Stimulated activated CD8-positive, alpha-beta memory T cell treated with anti-CD3 and anti-CD28 coated beads, Interleukin-7, amount 100 ng/mL, for 48 hours (primary cell): ENCODE results near the gene ZSWIM6.

Experiments
- DNase-seq, 2 donors: peaks; one replicate each; pipeline ENCODE4 v3.0.0-alpha.2; 2020; ENCODE audit warnings: low read depth in 1 of 2; ENCODE audit errors: extremely low read depth in 1 of 2

Gene ZSWIM6

DNA sequence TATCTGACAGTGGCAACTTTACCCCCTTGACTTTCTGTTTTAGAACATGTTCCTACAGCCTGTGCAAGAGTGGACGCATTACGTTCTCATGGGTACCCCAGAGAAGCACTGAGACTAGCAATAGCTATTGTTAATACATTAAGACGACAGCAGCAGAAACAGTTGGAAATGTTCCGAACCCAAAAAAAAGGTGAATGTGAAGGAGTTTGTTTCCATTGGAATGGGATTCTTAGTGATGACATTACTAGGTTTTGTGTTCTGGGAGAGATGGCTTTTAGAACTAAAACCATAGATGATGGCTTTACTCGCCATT, 194.1 kb downstream of the ZSWIM6 start:
- DNase-seq: no peak

GRCh38 chr5:61532983-61533382, 200.9 kb downstream of the ZSWIM6 start:
- DNase-seq: no peak

GRCh38 chr5:61534481-61535267, 202.6 kb downstream of the ZSWIM6 start:
- no peak for DNase-seq

DNA sequence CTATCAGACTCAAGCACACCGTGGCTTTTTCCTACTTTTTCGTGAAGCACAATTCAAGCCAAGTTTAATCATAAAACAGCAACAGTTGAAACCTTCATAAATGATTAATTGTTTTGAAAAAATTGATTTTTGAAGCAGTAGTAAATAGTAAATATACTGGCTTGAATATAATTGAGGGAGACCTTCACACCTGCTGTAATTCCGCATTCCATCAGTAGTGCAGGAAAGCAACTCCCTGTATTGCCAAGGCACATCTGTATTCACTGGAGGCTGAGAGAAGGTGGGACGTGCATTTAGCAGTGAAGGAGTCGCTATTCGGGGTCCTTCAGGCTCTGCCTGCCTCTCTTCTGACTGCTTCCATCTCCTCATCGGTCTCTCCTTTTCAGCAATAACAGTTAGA, 203.8 kb downstream of the ZSWIM6 start:
- no peak for DNase-seq

DNA sequence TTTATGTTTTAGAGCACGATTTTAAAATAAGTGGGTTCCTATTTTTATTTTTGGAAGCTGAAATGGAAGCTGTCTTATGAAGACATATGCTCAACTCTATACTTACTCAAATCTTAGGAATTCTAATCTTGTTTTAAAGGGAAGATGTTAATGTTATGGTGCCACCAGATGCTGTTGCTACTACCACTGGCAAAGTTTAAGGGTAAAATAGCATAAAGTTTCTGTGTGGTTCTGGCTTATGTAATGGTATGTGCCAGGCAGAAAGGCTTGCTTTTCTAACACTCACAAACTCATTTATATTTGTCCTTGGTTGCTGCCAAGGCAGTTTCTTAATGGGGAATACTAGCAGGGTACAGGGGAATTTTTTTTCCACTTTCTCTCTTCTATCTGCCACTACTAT, 204.9 kb downstream of the ZSWIM6 start:
- DNase-seq: no peak

GRCh38 chr5:61538722-61539501, 206.9 kb downstream of the ZSWIM6 start:
- DNase-seq: no peak

GRCh38 chr5:61549530-61549929, 217.5 kb downstream of the ZSWIM6 start:
- DNase-seq: no peak

GRCh38 chr5:61551637-61552313, 219.7 kb downstream of the ZSWIM6 start:
- DNase-seq: no peak

GRCh38 chr5:61559146-61559545, 227.1 kb downstream of the ZSWIM6 start:
- DNase-seq: no peak

GRCh38 chr5:61559722-61560121, 227.7 kb downstream of the ZSWIM6 start:
- DNase-seq: no peak

DNA sequence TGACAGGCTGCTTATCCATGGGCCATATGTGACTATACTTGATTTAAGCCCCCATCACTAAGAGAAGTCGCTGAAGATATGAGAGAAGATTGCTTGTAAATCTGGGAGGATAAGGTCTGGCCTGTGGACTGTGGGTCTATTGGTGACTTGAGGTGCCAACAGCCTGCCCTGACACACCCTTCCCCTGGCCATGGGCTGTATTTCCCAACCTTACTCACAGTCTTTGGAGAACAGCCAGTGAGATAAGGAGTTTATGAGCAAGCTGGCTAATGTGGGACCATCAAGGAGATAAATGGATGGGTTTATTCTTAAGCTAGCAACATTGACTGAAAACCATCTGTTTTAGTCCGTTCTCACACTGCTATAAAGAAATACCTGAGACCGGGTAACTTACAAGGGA, 231.3 kb downstream of the ZSWIM6 start:
- DNase-seq: no peak

- no peak for DNase-seq
Measured at GRCh38 chr5:61567337-61567736, 235.3 kb downstream of the ZSWIM6 start.

GRCh38 chr5:61569353-61569752, 237.3 kb downstream of the ZSWIM6 start:
- DNase-seq: no peak

DNA sequence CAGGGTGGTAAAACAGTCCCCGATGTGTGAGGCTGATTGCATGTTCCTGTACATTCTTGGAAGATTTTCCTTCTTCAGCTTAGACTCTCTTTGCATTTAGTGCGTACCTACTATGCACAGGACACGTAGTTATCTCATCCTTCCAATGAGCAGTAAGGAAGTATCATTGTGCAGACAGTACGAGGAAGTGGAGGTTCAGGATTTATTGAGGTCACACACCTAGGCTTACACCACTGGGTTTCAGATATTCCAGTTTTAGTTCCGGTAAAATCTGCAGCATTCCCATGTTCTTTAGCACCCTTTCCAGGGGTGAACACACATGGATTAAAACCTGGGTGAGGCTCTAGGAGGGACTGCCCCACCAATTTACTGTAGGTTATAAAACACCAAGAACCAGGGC, 238.7 kb downstream of the ZSWIM6 start:
- no peak for DNase-seq

GRCh38 chr5:61572959-61573358, 240.9 kb downstream of the ZSWIM6 start:
- DNase-seq: no peak

GRCh38 chr5:61575103-61575502, 243.0 kb downstream of the ZSWIM6 start:
- no peak for DNase-seq

GRCh38 chr5:61575581-61575980, 243.5 kb downstream of the ZSWIM6 start:
- DNase-seq: no peak

GRCh38 chr5:61576556-61576955, 244.5 kb downstream of the ZSWIM6 start:
- DNase-seq: no peak

DNA sequence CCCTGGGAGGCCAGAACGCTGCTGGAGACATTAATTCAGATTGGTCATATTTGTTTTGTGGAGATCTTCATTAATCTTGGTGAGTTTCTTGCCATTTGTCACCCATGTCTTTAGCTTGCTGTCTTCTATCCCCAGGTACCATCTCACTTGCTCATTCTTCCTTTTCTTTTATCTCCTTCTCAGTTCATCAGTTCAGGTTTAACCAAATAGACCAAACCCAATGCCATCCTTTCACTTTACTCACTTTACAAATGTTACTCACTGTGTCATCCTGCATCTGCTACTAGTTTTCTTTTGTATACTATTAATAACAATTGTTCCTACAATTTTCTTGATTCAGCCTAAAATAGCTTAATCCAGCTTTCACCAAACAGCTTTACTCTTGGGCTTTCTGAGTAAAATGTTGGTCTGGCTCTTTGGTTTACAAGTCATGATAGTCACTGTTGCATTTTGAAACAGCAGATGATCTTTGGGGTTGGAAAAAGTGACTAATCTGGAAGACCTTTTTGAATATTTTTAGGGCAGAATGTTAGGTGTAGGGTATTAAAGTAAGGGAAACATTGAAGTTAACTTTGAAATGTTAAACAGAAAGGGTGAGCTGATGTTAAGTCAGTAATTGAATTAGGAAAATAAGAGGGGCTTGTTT, 246.9 kb downstream of the ZSWIM6 start:
- no peak for DNase-seq

- DNase-seq: no peak
Measured at GRCh38 chr5:61582205-61582820, 250.3 kb downstream of the ZSWIM6 start.

DNA sequence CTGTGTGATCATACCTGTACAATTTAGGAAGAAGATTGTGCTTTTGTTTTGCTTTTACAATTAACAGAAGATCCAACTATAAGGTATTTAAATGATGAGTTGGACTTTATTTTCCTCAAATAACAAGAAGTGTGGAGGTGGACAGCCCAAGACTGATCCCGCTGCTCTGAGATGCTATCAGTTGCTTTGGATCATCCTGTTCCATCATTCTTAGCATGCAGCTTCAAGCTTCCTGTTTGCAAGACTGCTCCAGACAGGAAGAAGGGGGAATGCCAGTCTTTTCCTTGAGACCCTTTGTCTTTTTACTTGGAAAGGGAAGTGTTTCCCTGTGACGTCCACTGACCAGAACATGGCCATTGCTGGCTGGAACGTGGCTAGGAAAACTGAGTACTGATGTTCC, 250.8 kb downstream of the ZSWIM6 start:
- no peak for DNase-seq
